Fibroblast of peridontal ligament (primary cell): Measurements from ENCODE around the gene PPIF.
"Not testable (repeated sequence)": the region's sequence is repeated elsewhere in the genome, so short reads cannot be mapped to it uniquely, and the experiment has no call there.

Source experiments
- DNase-seq: peaks from one replicate; pipeline ENCODE4 v3.0.0-alpha.2; 2010; ENCODE audit errors: extremely low read depth

The PPIF gene

DNA sequence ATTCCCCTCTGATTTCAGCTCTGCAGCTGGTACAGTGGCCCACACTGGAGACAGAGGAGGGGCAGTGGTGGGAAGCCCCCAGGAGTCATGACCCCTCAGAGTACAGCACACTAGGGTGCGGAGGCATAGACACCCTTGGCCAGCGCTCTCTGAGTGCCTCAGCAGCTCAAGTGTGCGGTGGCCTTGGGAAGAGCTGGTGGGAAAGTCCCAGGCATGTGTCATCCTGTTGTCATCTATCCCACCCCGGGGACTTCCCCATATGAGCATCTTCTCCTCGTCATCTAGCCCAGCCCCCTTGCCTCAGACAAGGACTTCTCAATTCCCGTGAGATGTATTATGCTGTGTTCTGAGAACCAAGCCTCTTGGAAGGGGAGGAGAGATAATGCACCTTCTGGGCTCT lies 15.6 kb upstream of the PPIF start:
- peak; percentile 77 for DNase-seq

DNA sequence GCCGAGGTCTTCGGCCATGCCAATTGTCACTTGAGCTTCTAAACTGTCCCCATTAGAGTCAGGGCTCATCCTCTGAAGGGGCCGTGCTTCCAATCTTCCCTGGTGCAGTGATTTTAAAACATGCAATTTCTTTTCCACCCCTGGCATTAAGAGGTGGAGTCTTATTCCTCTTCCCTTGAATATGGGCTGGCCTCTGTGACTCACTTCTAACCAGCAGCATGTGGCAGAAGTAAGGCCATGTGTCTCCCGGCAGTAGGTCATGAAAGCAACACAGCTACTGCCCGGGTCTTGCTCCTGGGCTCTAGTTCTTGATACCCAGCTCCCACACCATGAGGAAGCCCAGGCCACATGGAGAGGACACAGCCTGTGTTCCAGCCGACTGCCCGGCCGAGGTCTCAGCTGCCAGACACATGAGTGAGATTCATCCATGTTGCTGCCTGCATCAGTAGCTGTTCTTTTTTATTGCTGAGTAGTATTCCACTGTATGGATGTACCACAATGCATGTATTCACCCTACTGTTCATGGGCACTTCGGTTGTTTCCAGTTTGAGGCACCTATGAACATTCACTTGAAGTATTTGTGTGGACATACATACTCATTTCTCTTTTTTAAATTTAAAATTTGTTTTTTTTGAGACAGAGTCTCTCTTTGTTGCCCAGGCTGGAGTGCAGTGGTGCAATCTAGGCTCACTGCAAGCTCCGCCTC lies 14.5 kb upstream of the PPIF start:
- DNase-seq = not testable (repeated sequence)

DNA sequence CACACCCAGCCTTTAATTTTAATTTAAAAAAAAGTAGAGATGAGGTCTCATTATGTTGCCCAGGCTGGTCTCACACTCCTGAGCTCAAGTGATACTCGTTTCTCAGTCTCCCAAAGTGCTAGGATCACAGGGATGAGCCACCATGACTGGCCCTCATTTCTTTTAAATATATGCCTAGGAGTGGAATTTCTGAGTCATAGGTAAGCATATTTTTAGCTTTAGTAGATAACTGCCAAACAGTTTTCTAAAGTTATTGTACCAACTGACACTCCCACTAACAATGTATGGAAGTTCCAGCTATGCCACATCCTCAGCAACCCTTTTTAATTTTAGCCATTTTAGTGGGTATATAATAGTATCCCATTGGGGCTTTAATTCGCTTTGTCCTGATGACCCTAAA lies 13.8 kb upstream of the PPIF start:
- DNase-seq = peak; percentile 67

DNA sequence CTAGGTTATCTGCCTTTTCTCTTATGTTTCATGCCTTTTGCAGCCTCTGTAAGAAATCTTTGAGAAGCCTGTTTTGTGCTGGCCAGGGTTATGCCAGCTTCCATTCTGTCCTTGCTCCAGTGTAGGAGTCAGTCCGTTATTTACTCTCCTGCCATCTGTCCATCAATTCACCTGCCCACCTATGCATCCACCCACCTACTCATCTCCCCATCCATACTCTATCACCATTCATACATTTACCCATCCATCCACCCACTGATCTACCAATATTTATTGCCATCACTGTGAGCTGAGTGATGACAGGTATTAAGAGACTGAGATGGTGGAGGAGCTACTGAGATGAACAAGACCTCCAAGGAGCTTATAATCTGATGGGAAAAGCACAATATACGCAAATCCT lies 12.7 kb upstream of the PPIF start:
- DNase-seq = no peak

DNA sequence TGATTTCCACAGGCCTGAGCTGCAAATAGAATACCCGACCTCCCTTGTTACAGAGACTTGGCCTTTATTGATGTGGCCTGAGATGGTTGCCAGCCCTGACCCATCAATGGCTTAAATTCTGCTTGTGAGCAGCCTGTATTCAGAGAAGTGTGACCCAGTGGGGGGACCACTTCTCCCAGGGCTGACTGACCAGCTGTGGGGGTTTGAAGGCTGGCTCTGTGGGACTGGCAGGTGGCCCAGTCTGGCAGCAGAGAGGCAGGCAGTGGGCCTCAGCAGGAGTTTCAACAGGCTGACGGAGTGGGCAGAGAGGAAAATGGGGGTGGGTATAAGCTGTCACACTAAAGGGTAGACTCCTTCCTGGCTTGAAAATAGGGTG lies 12.2 kb upstream of the PPIF start:
- no peak for DNase-seq

DNA sequence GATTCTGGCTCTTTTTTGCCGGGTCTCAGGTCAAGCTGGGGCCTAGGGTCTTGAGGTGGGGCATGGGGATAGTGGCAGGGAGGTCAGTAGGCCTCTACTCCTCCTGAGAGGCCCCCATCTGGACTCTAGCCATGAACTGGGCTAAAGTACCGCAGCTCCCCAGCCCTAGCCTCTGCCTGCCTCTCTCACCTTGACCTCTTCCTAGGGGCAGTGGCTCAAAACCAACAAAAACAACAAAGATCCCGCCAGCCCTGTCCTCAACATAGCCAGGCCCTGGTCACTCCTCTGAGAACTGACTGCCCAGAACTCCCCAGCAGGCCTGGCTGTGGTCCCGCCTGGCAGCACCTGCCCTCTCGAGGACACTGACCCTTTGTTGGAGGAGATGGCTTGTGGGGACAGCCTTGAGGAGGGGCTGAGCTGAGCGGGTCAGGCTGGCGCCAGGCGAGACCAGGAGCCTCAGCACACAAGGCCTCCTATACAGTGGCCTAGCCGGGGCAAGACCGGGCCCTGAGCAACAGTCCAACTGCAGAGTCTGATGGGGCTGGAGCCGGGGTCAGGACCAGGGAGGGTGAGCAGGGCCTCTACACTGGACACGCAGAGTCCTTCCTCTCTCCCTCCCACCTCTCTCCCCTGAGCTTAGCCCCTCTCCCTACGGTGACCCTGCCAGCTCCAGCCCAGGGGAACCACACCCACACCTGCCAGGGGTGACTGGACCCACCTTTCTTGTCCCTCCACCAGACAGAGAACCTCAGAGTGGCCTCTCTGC lies 11.6 kb upstream of the PPIF start:
- DNase-seq = no peak

DNA sequence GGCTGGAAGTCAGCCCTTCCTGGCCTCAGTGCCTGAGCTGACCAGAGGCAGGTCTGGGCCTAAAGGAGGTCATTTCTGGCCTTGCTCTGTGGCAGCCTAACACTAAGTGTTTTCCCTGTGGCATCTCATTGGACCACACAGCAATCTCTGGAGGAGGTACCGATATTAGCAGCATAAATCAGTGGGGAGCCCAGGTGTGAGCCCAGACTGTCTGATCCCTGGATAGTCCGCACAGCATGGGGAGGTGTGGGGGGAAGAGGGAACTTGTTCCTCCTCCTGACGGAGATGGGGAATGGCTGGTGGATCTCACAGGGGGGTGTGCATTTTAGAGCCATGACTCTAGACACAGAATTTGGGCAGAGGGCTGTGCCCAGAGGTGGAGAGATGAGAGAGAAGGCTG lies 11.0 kb upstream of the PPIF start:
- DNase-seq = no peak

DNA sequence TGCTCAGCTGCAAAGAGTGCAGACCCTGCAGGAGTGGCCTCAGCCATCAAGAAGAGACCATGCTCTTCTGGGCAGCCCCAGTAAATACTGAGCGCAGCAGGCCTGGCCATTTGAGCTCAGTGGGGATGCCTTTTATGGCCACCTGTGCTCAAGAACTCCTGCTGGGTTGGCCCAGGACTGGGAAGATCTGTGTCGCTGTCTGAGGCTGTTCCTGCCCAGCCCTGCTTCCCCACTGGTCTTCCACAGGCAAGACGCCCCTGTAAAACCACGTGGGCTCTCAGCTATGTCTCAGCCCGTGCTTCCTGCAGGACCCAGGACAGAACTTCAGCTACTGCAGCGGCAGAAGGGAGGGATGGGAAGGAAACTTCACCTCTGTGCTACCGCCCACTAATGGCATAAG lies 10.5 kb upstream of the PPIF start:
- DNase-seq = no peak

DNA sequence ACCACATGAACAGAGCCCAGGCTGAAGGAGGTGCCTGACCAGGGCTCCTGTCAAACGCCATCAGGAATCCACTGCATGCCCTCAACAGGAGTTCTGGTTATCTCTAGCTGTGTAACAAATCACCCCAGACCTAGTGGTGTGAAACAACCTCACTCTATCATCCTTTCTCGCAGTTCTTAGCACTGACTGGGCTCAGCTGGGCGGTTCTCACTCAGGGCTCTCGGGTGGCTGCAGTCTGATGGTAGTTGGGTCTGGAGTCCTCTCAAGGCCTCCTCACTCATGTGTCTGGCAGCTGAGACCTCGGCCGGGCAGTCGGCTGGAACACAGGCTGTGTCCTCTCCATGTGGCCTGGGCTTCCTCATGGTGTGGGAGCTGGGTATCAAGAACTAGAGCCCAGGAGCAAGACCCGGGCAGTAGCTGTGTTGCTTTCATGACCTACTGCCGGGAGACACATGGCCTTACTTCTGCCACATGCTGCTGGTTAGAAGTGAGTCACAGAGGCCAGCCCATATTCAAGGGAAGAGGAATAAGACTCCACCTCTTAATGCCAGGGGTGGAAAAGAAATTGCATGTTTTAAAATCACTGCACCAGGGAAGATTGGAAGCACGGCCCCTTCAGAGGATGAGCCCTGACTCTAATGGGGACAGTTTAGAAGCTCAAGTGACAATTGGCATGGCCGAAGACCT lies 9.3 kb upstream of the PPIF start:
- not testable (repeated sequence) for DNase-seq

DNA sequence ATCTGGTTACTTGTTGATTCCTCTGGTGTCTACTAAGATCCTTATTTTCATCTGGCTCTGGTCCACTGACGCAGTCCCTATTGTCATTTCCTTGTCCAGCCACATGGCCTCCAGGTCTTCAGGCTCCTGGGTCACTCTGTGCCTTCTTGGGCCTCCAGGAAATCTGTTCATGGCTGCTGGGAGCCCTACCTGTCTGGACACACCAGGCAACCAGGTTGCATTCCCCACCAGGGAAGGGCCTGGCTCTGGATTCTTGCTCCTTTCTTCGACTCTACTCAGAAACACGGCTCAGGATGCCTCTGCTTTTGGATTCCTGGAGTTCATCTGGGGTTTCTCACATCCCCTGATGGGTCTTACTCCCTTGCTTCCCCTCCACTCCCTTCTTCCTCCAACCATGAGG lies 8.0 kb upstream of the PPIF start:
- DNase-seq = no peak

DNA sequence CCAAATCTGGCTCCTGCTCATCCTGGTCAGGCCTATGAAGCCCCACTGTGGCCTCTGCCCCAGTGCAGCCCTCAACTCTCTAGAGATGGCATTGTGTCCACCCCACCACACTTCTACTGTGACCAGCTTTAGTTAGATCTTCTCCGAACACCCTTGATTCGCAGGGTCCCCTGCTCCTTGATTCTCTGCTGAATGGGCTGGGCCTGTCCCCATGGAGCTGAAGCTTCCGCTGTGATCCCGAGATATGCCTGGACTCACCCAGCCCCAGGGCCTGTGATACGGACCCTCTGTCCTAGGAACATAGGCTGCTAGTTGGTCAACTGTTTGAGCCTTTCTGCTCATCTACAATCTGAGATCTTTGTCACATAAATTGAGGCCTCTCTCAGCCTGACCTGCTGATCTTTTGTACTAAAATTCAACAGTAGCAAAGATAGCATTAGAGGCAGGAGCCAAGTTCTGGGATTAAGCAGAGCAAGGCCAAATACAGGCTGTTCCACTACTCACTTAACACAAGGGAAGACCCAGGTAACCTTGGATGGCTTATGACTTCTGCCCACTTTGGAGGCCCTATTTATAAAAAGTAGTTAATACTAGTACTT lies 6.5 kb upstream of the PPIF start:
- no peak for DNase-seq

DNA sequence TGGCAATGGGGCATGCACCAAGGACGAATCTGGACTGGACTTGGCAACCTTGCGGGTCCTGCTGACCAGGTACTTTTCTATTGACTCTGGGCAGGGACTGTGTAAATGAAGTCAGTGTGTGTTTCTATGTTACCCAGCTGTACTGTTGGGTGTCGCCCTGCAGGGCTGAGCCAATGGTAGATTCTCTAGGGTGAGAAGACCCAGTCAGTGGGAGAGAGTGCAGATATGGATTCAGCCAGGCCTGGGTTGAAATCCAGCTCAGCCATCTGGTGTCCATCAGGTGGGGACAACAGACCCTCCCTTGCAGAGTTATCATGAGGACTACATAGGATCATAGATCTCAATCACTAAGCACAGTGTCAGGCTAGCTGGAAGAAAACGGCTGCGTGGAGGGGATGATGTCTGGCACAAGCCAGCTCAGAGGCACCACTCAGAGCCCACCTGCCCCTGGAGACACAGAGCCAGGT lies 4.9 kb upstream of the PPIF start:
- no peak for DNase-seq

DNA sequence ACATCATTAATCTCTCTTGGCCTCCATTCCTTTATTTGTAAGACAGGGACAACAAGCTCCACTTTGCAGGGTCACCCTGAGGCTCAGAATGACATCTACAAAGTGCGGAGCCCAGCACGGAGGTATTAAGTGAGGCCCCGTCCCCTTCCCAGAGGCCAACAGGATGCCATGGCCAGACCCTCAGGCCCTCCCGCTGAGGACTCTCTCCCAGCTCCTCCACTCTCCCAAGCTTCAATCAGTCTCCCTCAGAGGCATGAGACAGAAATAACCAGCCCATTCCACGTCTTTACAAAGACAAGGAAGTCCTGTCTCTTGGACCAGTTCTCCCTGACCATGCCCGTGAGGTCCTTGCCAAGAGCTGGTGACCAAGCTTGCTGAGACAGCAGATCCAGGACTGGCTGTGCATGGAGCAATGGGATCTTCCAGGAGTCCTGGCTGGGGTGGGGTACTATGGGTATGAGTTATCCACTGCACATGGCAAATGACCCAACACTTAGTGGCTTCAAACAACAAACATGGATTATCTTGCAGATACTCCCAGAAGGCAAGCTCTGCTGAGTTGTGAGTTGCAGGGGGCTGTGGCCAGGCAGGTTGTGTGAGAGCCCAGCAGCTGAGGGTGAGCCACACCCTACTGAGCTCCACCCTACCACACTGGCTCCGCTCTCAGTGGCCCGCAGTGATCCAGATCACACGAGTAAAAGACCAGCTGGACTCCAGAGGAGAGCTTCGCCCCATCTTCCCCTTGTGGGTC lies 4.3 kb upstream of the PPIF start:
- peak; percentile 41 for DNase-seq

DNA sequence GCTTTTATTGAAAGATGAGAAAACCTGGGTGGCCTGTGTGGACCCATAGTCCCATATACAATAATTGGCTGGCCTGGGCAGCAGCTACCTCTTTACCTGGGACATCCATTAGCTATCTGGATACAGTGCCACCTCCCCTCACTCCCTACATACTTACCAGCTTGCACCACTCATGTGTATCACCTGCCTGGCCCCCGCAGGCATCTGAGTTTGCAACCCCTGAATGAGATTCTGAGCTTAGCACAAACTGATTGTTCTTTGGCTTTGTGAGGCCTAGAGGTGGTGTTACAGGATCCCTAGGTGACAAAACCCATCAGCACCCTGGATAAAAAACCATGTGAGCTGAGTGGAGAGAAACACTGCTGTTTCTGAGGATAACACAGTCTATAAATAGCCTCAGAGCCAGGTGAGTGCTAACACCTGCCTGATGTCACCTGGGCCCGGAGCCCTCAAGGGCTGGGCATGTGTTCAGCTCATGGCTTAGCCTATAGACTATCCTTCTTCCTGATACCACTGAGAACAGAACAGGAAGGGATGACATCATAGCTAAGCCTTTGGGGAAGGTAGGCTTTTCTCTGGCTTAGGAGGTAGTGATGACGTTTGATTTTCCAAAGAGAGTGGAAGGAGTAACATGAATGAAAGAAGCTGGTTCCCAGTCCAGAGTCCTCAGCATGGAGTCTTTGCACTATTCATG lies 2.6 kb upstream of the PPIF start:
- DNase-seq = no peak

DNA sequence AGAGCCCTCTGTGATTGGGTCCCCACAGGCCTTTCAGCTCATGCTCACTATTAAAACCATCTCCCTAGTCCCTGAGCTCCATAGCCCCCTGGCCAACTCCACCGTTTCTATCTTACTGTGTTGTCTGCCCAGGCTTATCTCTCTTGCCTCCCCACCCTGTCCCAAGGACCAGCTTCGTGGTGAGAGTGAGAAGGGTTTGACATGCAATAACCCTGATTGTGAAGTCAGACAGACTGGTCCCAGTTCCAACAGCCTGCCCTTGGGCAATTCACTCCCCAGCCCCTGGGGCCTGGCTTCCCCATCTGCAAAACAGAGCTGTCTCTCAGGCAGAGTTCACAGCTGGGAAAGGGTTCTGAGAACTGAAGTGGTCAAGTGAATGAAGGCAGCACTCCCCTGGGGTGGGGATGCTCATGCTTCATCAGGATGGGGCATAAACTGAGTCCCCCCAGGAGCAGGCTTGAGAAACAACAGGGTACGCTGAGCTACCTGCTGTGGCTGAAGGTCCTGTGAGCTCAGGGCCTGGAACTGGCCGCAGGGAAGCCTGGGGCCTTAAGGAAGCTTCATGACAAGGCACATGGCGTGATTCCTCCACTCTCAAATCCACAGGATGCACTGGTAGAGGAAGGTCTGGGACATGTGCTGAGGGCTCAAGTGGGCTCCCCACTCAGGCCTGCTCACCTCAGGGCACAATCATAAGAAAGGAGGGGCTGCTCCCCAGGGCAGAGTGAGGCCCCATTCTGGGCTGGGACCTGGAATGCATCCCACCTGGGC lies 1.8 kb upstream of the PPIF start:
- no peak for DNase-seq

DNA sequence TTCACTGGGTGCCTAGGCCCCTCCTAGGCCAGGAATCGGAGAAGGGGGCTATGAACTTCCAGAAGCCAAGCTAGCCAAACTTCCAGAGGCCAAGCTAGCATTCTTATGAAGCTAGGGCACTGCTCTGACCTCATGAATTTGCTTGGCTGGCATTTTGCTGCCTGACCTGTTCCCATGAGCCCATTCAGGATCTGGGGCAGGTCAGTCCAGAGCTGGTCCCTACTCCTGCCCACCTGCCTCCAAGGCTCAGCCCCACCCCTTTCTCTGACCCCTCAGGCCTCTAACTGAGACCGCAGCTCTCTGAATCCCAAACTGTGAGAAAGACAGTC lies 1.3 kb upstream of the PPIF start:
- no peak for DNase-seq

DNA sequence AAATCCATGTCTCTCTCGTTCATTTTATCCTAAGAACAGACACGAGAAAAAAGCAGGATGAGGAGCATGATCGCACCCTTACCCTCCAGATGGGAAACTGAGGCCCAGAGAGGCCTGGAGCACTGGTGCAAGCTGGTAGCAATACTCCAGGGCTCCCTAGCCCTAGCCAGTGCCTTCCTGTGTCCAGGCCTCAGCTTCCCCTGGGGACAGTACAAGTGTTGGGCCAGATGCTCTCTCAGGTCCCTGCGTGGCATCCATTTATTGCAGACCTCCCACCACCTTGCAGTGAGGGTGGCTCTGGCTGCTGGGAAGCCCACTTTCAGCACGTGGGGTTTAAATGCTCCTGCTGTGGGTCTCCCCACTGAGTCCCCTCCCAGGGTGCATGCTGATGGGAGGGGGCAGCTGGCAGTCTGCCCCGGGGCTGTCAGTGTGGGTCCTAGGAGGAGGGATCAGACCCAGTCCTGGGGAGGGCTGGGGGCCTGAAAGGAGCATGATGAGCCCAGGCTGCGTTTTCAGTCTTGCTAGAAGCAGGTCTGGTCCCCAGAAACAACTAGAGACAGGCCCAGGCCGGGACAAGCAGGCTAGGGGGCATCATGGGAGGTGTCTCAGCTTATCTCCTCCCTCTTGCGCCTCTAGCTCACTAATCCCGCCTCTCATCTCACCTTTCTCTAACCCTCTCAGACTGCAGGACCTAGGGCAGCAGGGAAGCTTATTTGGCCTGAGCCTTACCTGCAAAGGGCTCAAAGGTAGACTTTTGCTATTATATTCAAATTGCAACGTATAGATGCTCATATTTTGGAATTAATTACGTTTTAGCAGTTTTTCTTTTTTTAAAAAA lies 662 bp upstream of the PPIF start:
- DNase-seq = no peak

DNA sequence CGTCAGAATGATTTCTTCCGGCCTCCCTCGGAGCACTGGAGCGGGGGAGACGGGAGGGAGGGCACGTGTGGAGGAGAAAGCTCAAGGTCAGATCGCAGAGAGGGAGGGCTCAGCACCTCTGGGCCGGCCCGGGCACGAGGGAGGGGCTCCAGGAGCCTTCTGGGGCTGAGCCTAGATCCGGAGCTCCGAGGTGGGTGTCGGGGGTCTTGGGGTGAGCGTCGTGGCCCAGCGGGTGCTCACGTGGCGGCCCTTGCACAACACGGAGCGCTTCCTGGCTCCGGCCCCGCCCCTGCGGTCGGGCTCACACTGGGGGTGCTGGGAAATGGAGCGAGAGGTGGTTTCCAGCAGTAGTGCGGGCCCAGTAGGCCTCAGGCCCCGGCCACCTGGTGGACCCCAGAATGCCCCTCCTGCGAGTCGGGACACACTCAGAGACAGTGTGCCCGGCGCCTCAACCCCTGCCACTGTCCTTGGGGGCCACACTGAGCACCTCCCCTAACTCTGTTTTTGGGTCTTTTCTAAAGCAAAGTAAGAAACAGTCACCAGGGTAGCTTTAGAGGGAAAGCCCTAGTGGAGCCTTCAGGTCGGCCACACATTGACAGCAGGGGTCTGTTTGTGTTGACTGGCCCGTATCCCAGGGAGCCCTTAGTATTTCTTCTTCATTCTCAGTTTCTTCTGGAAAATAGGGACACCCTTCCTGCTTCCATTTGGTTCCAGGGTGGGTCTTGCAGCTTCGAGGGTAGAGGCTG lies 798 bp downstream of the PPIF start:
- DNase-seq = peak; percentile 63

DNA sequence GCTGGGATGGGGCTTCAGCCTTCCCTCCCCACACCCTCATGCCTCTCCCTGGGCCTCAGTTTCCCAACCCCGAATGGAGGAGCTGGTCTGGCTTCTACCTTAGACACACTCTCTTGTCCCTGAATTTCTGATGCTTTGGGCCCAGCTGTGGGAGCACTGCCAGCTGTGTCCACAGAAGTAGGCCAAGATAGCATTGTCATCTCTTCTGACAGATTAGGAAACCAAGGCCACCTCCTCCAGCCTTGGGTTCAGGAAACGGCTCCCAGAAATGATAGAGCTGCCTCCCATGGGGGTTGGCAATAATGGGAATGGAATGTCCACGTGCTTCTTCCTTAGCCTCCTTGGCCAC lies 1.3 kb downstream of the PPIF start:
- DNase-seq = no peak
